HuH-7 (cell line): ENCODE measurements around the gene TNS3.
A peak's percentile ranks its signal among the peaks of the same experiment; 100 is the strongest.

Experiments used
- DNase-seq: peaks from one replicate; pipeline ENCODE4 v3.0.0; 2011; ENCODE audit warnings: low spot score

TNS3 gene

GRCh38 chr7:47366960-47367359 lies 215.0 kb downstream of the TNS3 start:
- no peak for DNase-seq

DNA sequence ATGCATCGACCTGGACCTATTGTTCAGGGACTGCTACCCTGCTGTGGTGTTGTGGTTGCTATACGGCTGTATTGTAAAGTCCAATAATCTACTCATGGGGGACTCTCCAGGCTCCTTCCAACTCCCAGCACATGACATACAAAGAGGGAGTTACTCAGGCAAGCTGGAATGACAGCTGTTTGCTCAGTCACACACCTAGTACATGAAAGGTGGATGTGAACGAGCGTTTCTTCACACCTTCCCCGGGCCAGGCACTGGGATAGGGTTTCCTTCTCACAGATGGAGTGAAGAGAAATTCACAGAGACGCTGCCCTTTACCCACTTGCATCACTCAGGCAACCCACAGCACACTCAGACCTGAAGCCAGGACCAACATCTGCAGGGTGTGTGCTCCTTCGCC lies 215.7 kb downstream of the TNS3 start:
- DNase-seq, result no peak

DNA sequence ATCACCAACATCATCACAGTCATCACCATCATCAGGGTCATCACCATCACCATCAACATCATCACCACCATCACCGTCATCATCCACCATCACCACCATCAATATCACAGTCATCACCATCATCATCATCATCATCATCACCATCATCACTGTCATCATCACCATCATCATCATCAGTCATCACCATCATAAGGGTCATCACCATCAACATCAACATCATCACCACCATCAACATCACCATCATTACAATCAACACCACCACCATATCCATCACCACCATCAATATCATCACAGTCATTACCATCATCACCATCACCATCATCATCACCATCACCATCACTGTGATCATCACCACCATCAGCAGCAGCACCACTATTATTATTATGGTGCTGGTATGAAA lies 218.9 kb downstream of the TNS3 start:
- no peak for DNase-seq

GRCh38 chr7:47361746-47362215 lies 220.1 kb downstream of the TNS3 start:
- no peak for DNase-seq

DNA sequence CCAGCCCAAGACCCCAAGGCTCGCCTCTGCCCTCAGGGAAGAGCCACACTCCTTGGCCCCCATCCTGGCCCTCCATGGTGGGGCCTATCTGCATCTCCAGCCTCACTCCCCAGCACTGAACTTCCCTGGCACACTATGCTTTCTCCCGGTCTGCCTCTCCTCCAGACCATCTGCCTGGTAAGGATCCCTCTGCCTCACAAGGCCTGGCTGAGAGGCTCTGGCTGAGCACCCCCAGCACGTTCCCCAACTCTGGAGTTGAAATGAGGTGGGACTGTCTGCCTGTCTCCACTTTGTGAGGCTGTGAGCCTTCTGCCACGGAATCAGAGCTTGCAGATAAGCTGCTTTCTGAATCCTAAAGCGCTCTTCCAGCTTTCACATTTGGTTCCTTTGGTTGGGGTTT lies 220.7 kb downstream of the TNS3 start:
- no peak for DNase-seq

DNA sequence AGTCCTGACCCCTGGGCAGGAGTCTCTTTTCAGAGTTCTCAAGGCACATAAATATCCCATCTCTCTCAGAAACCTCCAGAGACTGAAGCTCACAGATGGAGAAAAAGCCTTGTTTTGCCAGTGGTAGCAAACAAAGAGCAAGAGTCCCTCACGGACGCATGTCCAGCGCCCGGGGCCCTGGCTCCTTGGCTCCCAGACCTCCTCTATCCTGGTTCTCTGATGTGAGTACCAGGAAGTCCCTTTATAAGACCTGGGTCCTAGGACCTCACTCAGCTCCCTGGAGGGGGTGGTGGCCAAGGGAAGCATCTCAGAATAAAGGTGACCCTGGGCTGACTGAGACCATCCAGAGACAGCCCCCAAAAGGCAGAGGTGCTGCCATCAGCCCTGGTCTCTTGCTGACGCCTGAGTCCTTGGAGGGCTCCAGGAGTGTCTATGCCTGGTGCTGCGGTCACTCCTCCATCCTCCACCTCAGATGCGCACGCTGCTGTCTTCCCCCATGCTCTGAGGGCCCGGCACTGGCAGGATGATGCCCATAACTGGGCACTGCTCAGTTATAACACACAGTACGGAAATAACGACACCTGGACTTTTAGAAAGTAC lies 221.5 kb downstream of the TNS3 start:
- DNase-seq, result no peak

- no peak for DNase-seq
Observed at GRCh38 chr7:47358944-47359588, 222.8 kb downstream of the TNS3 start.

DNA sequence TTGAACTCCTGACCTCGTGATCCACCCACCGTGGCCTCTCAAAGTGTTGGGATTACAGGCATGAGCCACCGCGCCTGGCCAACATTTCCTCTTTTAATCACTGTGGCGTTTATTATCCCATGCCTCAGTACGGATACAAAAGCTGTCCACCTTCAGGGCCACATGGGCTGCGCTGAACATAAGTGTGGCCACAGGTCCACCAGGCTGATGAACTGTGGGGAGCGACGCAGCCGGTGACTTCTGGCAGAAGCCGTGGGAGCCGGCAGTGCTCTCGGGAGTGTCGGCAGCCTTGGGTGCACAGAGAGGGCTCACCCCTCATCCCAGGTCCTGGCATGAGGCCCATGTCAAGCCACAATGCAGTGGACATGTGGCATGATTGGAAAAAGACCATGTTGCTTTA lies 223.6 kb downstream of the TNS3 start:
- DNase-seq, result no peak

GRCh38 chr7:47357863-47358262 lies 224.0 kb downstream of the TNS3 start:
- no peak for DNase-seq

DNA sequence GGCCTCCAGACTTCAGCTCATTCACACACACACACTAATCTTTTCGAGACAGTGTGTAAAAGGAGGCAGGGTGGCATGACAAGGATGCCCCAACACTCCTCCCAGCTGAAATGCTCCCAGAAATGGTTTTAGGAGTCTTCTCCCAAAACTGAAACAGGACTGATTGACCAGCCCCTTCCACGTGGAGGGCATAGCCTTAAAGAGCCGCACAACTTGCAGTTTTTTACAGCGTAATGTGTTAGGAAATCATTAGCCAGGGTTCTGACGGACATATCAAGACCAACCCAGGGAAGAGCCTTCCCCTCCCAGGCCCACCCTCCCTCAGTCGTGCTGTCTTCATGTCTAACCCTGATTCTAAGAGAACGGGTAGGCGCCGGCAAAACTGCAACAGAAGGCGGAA lies 224.6 kb downstream of the TNS3 start:
- peak; percentile 60 for DNase-seq

GRCh38 chr7:47356261-47356660 lies 225.7 kb downstream of the TNS3 start:
- DNase-seq, result no peak

- DNase-seq, result no peak
Observed at GRCh38 chr7:47355684-47356083, 226.2 kb downstream of the TNS3 start.

GRCh38 chr7:47354831-47355541 lies 226.9 kb downstream of the TNS3 start:
- no peak for DNase-seq

DNA sequence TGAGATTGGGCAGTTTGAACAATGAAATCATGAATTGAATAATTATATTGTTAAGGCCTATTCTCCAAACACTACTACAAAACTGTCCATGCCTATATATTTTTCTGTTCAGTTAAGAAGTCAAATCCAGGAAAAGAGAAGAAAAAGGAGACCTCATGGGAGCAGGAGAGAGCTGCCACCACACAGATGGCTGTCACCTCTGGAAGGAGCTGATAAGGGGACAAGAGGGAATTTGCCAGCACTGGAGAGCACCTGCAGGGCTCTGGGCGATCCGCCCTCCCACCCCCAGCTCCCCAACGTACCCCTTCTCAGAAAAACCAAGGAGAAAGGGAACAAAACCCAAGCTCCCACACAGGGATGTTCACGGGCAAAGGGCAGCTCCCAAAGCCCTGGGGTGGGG lies 227.8 kb downstream of the TNS3 start:
- no peak for DNase-seq

GRCh38 chr7:47352394-47352968 lies 229.4 kb downstream of the TNS3 start:
- no peak for DNase-seq

- no peak for DNase-seq
Observed at GRCh38 chr7:47351233-47352154, 230.4 kb downstream of the TNS3 start.

DNA sequence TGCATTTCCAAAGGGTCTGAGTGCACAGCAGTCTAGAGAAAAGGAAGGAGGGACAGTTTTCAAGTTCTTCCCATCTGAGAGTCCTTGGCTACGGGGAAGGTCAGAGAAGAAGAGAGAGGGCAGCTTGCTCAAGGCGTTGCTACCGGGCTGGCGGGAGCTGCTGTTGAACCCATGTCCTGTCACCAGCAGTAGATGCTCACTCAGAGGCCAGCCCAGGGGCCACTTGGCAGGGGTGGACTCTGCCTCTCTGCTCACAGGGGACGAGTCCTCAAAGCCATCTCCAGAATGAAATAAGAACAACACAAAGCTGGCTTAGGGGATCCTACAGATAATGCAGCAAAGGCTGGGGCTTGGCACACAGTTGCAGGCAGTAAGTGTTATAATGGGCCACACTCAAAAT lies 231.5 kb downstream of the TNS3 start:
- no peak for DNase-seq

DNA sequence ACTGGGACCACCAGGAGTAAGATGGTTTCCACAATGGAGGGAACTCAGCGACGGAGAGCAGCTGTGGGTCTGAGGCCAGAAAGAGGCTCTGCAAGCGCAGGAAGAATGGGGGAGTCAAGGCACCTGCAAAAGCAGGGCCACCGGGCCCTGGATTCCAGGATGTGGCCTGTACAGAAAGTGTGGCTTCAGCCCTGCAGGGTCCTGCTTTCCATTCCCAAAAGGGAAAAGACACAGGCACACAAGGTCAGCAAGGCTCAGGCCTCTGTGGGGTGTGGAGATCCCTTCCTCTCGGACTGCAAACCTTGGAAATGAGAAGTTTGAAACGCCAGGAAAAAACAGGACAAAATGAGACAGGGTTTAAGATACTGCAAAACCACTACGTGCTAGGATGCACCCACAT lies 232.5 kb downstream of the TNS3 start:
- no peak for DNase-seq

DNA sequence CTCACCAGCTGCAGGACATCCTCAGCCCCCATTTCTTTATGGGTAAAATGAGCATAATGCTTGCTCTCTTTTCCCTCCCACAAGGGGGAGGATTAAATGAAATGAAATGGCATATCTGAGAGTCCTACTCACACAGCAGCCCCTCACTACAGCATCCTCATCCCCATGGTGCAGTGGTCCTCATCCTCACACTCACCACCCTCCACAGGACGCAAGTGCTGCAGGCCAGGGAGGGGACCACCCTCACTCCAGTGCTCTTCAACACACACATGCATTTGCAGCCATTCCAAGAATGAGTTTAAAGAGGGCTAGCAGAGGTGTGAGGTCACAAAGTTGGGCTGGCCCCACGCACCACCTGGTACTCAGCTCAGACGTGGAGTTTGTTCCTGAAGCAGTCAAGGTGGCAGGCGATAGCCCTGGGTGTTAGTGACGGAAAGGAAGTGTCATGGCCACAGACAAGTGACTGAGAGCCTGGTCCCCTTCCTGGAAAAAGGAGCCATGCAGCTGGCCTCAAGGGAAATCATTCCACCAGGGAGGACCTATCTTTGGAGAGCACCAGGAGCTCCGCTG lies 234.0 kb downstream of the TNS3 start:
- DNase-seq, result no peak

- no peak for DNase-seq
Observed at GRCh38 chr7:47347346-47347745, 234.6 kb downstream of the TNS3 start.

GRCh38 chr7:47346377-47346914 lies 235.5 kb downstream of the TNS3 start:
- no peak for DNase-seq
